Measurements from ENCODE around the gene UBC.

- TF ChIP-seq, protein P1, sequence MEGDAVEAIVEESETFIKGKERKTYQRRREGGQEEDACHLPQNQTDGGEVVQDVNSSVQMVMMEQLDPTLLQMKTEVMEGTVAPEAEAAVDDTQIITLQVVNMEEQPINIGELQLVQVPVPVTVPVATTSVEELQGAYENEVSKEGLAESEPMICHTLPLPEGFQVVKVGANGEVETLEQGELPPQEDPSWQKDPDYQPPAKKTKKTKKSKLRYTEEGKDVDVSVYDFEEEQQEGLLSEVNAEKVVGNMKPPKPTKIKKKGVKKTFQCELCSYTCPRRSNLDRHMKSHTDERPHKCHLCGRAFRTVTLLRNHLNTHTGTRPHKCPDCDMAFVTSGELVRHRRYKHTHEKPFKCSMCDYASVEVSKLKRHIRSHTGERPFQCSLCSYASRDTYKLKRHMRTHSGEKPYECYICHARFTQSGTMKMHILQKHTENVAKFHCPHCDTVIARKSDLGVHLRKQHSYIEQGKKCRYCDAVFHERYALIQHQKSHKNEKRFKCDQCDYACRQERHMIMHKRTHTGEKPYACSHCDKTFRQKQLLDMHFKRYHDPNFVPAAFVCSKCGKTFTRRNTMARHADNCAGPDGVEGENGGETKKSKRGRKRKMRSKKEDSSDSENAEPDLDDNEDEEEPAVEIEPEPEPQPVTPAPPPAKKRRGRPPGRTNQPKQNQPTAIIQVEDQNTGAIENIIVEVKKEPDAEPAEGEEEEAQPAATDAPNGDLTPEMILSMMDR (conservative IDR thresholded peaks at IDR 0.05; ENCODE audit: low read depth, low read length) = no peak
- no peak for TF ChIP-seq EZH2 (IDR thresholded peaks at IDR 0.05; ENCODE audit: borderline replicate concordance, low read depth, low read length, poor library complexity, severe bottlenecking)
These were observed 9.9 kb downstream of the UBC start for GRCh38 chr12:124904306-124905098.

Measured in A673 (cell line).